ENCODE measurements around the gene ZNF784.

GRCh38 chr19:55578031-55578760, 46.2 kb downstream of the ZNF784 start:
- TF ChIP-seq, protein P1, sequence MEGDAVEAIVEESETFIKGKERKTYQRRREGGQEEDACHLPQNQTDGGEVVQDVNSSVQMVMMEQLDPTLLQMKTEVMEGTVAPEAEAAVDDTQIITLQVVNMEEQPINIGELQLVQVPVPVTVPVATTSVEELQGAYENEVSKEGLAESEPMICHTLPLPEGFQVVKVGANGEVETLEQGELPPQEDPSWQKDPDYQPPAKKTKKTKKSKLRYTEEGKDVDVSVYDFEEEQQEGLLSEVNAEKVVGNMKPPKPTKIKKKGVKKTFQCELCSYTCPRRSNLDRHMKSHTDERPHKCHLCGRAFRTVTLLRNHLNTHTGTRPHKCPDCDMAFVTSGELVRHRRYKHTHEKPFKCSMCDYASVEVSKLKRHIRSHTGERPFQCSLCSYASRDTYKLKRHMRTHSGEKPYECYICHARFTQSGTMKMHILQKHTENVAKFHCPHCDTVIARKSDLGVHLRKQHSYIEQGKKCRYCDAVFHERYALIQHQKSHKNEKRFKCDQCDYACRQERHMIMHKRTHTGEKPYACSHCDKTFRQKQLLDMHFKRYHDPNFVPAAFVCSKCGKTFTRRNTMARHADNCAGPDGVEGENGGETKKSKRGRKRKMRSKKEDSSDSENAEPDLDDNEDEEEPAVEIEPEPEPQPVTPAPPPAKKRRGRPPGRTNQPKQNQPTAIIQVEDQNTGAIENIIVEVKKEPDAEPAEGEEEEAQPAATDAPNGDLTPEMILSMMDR (IDR thresholded peaks at IDR 0.05; ENCODE audit: low read depth, low read length, missing input control), result no peak
- TF ChIP-seq TAF1 (conservative IDR thresholded peaks at IDR 0.05), result no peak
- TF ChIP-seq SP1 (IDR thresholded peaks at IDR 0.05), result no peak
- TF ChIP-seq, protein P2, sequence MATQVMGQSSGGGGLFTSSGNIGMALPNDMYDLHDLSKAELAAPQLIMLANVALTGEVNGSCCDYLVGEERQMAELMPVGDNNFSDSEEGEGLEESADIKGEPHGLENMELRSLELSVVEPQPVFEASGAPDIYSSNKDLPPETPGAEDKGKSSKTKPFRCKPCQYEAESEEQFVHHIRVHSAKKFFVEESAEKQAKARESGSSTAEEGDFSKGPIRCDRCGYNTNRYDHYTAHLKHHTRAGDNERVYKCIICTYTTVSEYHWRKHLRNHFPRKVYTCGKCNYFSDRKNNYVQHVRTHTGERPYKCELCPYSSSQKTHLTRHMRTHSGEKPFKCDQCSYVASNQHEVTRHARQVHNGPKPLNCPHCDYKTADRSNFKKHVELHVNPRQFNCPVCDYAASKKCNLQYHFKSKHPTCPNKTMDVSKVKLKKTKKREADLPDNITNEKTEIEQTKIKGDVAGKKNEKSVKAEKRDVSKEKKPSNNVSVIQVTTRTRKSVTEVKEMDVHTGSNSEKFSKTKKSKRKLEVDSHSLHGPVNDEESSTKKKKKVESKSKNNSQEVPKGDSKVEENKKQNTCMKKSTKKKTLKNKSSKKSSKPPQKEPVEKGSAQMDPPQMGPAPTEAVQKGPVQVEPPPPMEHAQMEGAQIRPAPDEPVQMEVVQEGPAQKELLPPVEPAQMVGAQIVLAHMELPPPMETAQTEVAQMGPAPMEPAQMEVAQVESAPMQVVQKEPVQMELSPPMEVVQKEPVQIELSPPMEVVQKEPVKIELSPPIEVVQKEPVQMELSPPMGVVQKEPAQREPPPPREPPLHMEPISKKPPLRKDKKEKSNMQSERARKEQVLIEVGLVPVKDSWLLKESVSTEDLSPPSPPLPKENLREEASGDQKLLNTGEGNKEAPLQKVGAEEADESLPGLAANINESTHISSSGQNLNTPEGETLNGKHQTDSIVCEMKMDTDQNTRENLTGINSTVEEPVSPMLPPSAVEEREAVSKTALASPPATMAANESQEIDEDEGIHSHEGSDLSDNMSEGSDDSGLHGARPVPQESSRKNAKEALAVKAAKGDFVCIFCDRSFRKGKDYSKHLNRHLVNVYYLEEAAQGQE (IDR thresholded peaks at IDR 0.05), result no peak
- TF ChIP-seq RXRA (IDR thresholded peaks at IDR 0.05), result no peak
- TF ChIP-seq RAD21 (IDR thresholded peaks at IDR 0.05), result no peak
- no peak for TF ChIP-seq ATF3 (IDR thresholded peaks at IDR 0.05)
- no peak for TF ChIP-seq JUND (IDR thresholded peaks at IDR 0.05)
- TF ChIP-seq MAX (IDR thresholded peaks at IDR 0.05), result no peak
- no peak for TF ChIP-seq GABPA (IDR thresholded peaks at IDR 0.05 in 1 of 2, conservative IDR thresholded peaks at IDR 0.05 in 1 of 2)
